ENCODE data around the gene KRT6A. TPM values are rescaled to one million over a fixed set of nuclear protein-coding genes. Genes with fewer than 3 reads are reported as not detected.

KRT6A gene
- polyA plus RNA-seq, 2 of the 4 experiments (the other 2 are of a cell fraction): 0.04 to 0.14 TPM

GRCh38 chr12:52533686-52534470, 40.8 kb upstream of the KRT6A start:
- Histone ChIP-seq H3K4me2 (no peak overlapping the region), H3K27ac (no peak overlapping the region; a peak in 1 of 6 replicates), H3K4me3 (no peak overlapping the region), H3K4me1 (peaks cover 8% of the 10 kb centered on the region), H3K9me3 (no peaks in the 10 kb centered on the region)
- ATAC-seq (no peak), DNase-seq (ENCODE audit: low read depth in 1 of 2, low spot score in 1 of 2) (no peak), FAIRE-seq (no peak)
- WGBS (ENCODE audit: missing lambda C conversion rate): 81% methylated on average over 10 of the region's 10 CpGs
- CTCF ChIA-PET: interaction anchor here (0.6 to 5.8 kb wide), 22 partner anchors 10 to 377 kb away, joined by 3 to 31 read pairs (median 4); no protein-coding TSS in a partner anchor
- POLR2A ChIA-PET: no interaction called here
- TF ChIP-seq KDM5A (IDR thresholded peaks at IDR 0.05): no peak
- TF ChIP-seq FOSB (CRISPR knock-in tag; IDR thresholded peaks at IDR 0.05): no peak
- no peak for TF ChIP-seq FOSL2 (IDR thresholded peaks at IDR 0.05)
- TF ChIP-seq FOSL2 (CRISPR knock-in tag; IDR thresholded peaks at IDR 0.05): no peak
- TF ChIP-seq PHF8 (IDR thresholded peaks at IDR 0.05; ENCODE audit: borderline replicate concordance, low read depth): no peak
- TF ChIP-seq HOXB5 (CRISPR knock-in tag; IDR thresholded peaks at IDR 0.05): no peak
- TF ChIP-seq CBX8 (IDR thresholded peaks at IDR 0.05): no peak
- TF ChIP-seq ZNF302 (CRISPR knock-in tag; IDR thresholded peaks at IDR 0.05): no peak
- no peak for TF ChIP-seq CEBPB (IDR thresholded peaks at IDR 0.05)
- no peak for TF ChIP-seq HEYL (CRISPR knock-in tag; IDR thresholded peaks at IDR 0.05)
- TF ChIP-seq CHD2 (IDR thresholded peaks at IDR 0.05; ENCODE audit: low read length, partially characterized antibody): no peak
- no peak for TF ChIP-seq RNF2 (IDR thresholded peaks at IDR 0.05; ENCODE audit: borderline replicate concordance, low read depth)
- no peak for TF ChIP-seq MAFK (IDR thresholded peaks at IDR 0.05; ENCODE audit: partially characterized antibody)
- no peak for TF ChIP-seq PBX3 (IDR thresholded peaks at IDR 0.05)
- TF ChIP-seq HOXA7 (CRISPR knock-in tag; IDR thresholded peaks at IDR 0.05): no peak

- no peak for FAIRE-seq
- H3K4me3 ChIP-seq: no peak overlapping the region
- CTCF ChIA-PET: interaction anchor here (0.6 to 5.8 kb wide), 7 partner anchors 10 to 347 kb away, joined by 3 to 31 read pairs (median 4); no protein-coding TSS in a partner anchor
- ATAC-seq: no peak
- no peaks in the 10 kb centered on the region for H3K4me1 ChIP-seq
- no peaks in the 10 kb centered on the region for H3K9me3 ChIP-seq
- no peak for TF ChIP-seq RFX5 (IDR thresholded peaks at IDR 0.05)
- no peak overlapping the region for H3K27ac ChIP-seq
- H3K4me2 ChIP-seq: no peak overlapping the region
- DNase-seq (ENCODE audit: low read depth in 1 of 2, low spot score in 1 of 2): no peak
- WGBS (ENCODE audit: missing lambda C conversion rate): 50% methylated on average over 4 of the region's 4 CpGs
- POLR2A ChIA-PET: no interaction called here
Observed at GRCh38 chr12:52532636-52533035, 39.6 kb upstream of the KRT6A start.

- 69% methylated on average over 17 of the region's 18 CpGs for WGBS (ENCODE audit: missing lambda C conversion rate)
- CTCF ChIA-PET: interaction anchor here (0.6 to 5.8 kb wide), 5 partner anchors 9 to 158 kb away, joined by 3 to 31 read pairs (median 4); partner anchors contain the start of gene KRT5
- FAIRE-seq (no peak), DNase-seq (ENCODE audit: low read depth in 1 of 2, low spot score in 1 of 2) (no peak), ATAC-seq (no peak; a peak in 2 of 6 replicates)
- no peak overlapping the region for H3K27ac ChIP-seq
- H3K4me3 ChIP-seq: no peak overlapping the region
- POLR2A ChIA-PET: no interaction called here
- H3K9me3 ChIP-seq: no peaks in the 10 kb centered on the region
- no peak for TF ChIP-seq NFE2L2 (conservative IDR thresholded peaks at IDR 0.05; ENCODE audit: low read length)
- no peak for TF ChIP-seq HEYL (CRISPR knock-in tag; IDR thresholded peaks at IDR 0.05)
- no peak for TF ChIP-seq HOXB13 (CRISPR knock-in tag; IDR thresholded peaks at IDR 0.05; ENCODE audit: low read depth)
- TF ChIP-seq ZC3H11A (IDR thresholded peaks at IDR 0.05): no peak
- TF ChIP-seq FOSL2 (IDR thresholded peaks at IDR 0.05): no peak
- no peak for TF ChIP-seq FOSL2 (CRISPR knock-in tag; IDR thresholded peaks at IDR 0.05)
- TF ChIP-seq FOSB (CRISPR knock-in tag; IDR thresholded peaks at IDR 0.05): no peak
- TF ChIP-seq MAZ (IDR thresholded peaks at IDR 0.05; ENCODE audit: borderline replicate concordance, low read depth, low read length): no peak
- no peak for TF ChIP-seq ZNF302 (CRISPR knock-in tag; IDR thresholded peaks at IDR 0.05)
- no peak for TF ChIP-seq MAX (IDR thresholded peaks at IDR 0.05)
- TF ChIP-seq KDM1A (IDR thresholded peaks at IDR 0.05; ENCODE audit: low read depth): no peak
- TF ChIP-seq RCOR1 (IDR thresholded peaks at IDR 0.05; ENCODE audit: low read depth, low read length): no peak
- no peak overlapping the region for H3K4me2 ChIP-seq
- H3K4me1 ChIP-seq: no peaks in the 10 kb centered on the region
Observed at GRCh38 chr12:52531566-52532300, 38.7 kb upstream of the KRT6A start.
